ENCODE results near the gene DISP3.

The DISP3 gene

GRCh38 chr1:11539850-11540772 is 61.2 kb downstream of the DISP3 start:
- no peaks in the 10 kb centered on the region for H3K79me2 ChIP-seq (ENCODE audit: insufficient read depth, low read length)
- no peak overlapping the region for H3K27ac ChIP-seq (ENCODE audit: low read length)
- no peaks in the 10 kb centered on the region for H3K4me1 ChIP-seq (ENCODE audit: insufficient read depth, low read length)
- no peaks in the 10 kb centered on the region for H3K27me3 ChIP-seq (ENCODE audit: insufficient read depth, low read length, poor library complexity)
- ATAC-seq (ENCODE audit: insufficient read depth, low read depth) (no peak), DNase-seq (no peak)
- H3K9ac ChIP-seq (ENCODE audit: low read depth, low read length) = no peak overlapping the region
- peaks cover 4% of the 10 kb centered on the region for H4K20me1 ChIP-seq (ENCODE audit: insufficient read depth, low read length)
- no peaks in the 10 kb centered on the region for H3K36me3 ChIP-seq (ENCODE audit: insufficient read depth, low read length)
- H3K4me3 ChIP-seq (ENCODE audit: low read depth in 1 of 2, low read length in 2 of 2) = no peak overlapping the region
- H3K9me3 ChIP-seq (ENCODE audit: insufficient read depth, low read length, severe bottlenecking) = no peaks in the 10 kb centered on the region
- no peak for TF ChIP-seq EZH2 (IDR thresholded peaks at IDR 0.05; ENCODE audit: borderline replicate concordance, low read depth, low read length, severe bottlenecking)
- no peak for TF ChIP-seq CTCF (IDR thresholded peaks at IDR 0.05; ENCODE audit: borderline replicate concordance, extremely low read depth, low read length, poor library complexity, severe bottlenecking)
- H3K4me2 ChIP-seq (ENCODE audit: insufficient read depth, low read length) = no peak overlapping the region
- H2AFZ ChIP-seq (ENCODE audit: low read depth, low read length) = no peak overlapping the region

GRCh38 chr1:11540773-11541160 is 61.8 kb downstream of the DISP3 start:
- peaks cover 8% of the 10 kb centered on the region for H4K20me1 ChIP-seq (ENCODE audit: insufficient read depth, low read length)
- H3K4me1 ChIP-seq (ENCODE audit: insufficient read depth, low read length) = no peaks in the 10 kb centered on the region
- H3K4me3 ChIP-seq (ENCODE audit: low read depth in 1 of 2, low read length in 2 of 2) = no peak overlapping the region
- no peak overlapping the region for H3K9ac ChIP-seq (ENCODE audit: low read depth, low read length)
- DNase-seq (no peak), ATAC-seq (ENCODE audit: insufficient read depth, low read depth) (no peak)
- H3K4me2 ChIP-seq (ENCODE audit: insufficient read depth, low read length) = no peak overlapping the region
- TF ChIP-seq CTCF (IDR thresholded peaks at IDR 0.05; ENCODE audit: borderline replicate concordance, extremely low read depth, low read length, poor library complexity, severe bottlenecking) (no peak), EZH2 (IDR thresholded peaks at IDR 0.05; ENCODE audit: borderline replicate concordance, low read depth, low read length, severe bottlenecking) (no peak)
- H3K36me3 ChIP-seq (ENCODE audit: insufficient read depth, low read length) = no peaks in the 10 kb centered on the region
- H3K9me3 ChIP-seq (ENCODE audit: insufficient read depth, low read length, severe bottlenecking) = no peaks in the 10 kb centered on the region
- no peak overlapping the region for H2AFZ ChIP-seq (ENCODE audit: low read depth, low read length)
- H3K27me3 ChIP-seq (ENCODE audit: insufficient read depth, low read length, poor library complexity) = no peaks in the 10 kb centered on the region
- H3K79me2 ChIP-seq (ENCODE audit: insufficient read depth, low read length) = no peaks in the 10 kb centered on the region
- H3K27ac ChIP-seq (ENCODE audit: low read length) = no peak overlapping the region

DNA sequence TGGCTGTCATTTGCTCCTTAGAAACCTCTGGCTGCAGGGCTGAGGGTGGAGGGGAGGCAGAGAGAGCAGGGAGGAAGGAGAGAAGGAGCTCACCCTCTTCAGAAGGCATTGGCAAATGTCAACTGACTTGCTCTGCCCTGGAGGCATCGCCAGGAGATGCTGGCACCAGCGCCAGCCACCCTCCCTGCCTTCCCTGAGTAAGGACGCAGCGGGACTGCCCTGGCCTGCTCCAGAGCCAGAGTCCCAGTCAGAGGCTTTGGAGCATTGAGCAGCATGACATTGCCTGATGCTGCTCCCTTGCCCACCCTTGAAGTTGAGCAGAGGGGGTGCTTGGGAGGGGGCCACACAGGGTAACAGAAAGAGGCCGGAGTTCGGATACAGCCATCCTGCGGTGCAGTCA is 62.3 kb downstream of the DISP3 start:
- no peaks in the 10 kb centered on the region for H3K9me3 ChIP-seq (ENCODE audit: insufficient read depth, low read length, severe bottlenecking)
- no peak overlapping the region for H3K4me3 ChIP-seq (ENCODE audit: low read depth in 1 of 2, low read length in 2 of 2)
- TF ChIP-seq EZH2 (IDR thresholded peaks at IDR 0.05; ENCODE audit: borderline replicate concordance, low read depth, low read length, severe bottlenecking) (no peak), CTCF (IDR thresholded peaks at IDR 0.05; ENCODE audit: borderline replicate concordance, extremely low read depth, low read length, poor library complexity, severe bottlenecking) (no peak)
- H3K4me1 ChIP-seq (ENCODE audit: insufficient read depth, low read length) = no peaks in the 10 kb centered on the region
- H3K27ac ChIP-seq (ENCODE audit: low read length) = no peak overlapping the region
- H3K79me2 ChIP-seq (ENCODE audit: insufficient read depth, low read length) = no peaks in the 10 kb centered on the region
- H3K27me3 ChIP-seq (ENCODE audit: insufficient read depth, low read length, poor library complexity) = no peaks in the 10 kb centered on the region
- H2AFZ ChIP-seq (ENCODE audit: low read depth, low read length) = no peak overlapping the region
- H4K20me1 ChIP-seq (ENCODE audit: insufficient read depth, low read length) = peaks cover 8% of the 10 kb centered on the region
- DNase-seq (no peak), ATAC-seq (ENCODE audit: insufficient read depth, low read depth) (no peak)
- H3K36me3 ChIP-seq (ENCODE audit: insufficient read depth, low read length) = no peaks in the 10 kb centered on the region
- no peak overlapping the region for H3K4me2 ChIP-seq (ENCODE audit: insufficient read depth, low read length)
- no peak overlapping the region for H3K9ac ChIP-seq (ENCODE audit: low read depth, low read length)

Data from DND-41 (cell line).